B cell (primary cell): Measurements from ENCODE around the gene FAM43A. TPM values are rescaled to one million over a fixed set of nuclear protein-coding genes. Genes with fewer than 3 reads are reported as not detected.

Experiments
- ATAC-seq: fragments of 200-7000 bp; cut with Tn5 transposase; one replicate; pipeline ENCODE4 v1.10.0; 2021; ENCODE audit warnings: low read depth, mild to moderate bottlenecking, moderate number of reproducible peaks, moderate library complexity
- CTCF ChIA-PET: fragments of 350-600 bp; sonication (Branson Sonifier 250); formaldehyde crosslinking; loops from one replicate; lab custom pipeline; 2021; ENCODE audit warnings: antibody characterized with exemption, inconsistent platforms; lab: Charles Lee
- POLR2A ChIA-PET: fragments of 350-600 bp; sonication (Branson Sonifier 250); formaldehyde crosslinking; loops from one replicate; lab custom pipeline; 2021; ENCODE audit warnings: antibody characterized with exemption; lab: Charles Lee
- DNase-seq: peaks from one replicate; pipeline ENCODE4 v3.0.0; 2013
- H2AFZ ChIP-seq: 2 replicates; pipeline ENCODE4 v1.6.1; 2012; ENCODE audit warnings: mild to moderate bottlenecking, low read depth, low read length; ENCODE audit not compliant: insufficient read depth, poor library complexity, severe bottlenecking
- H3K27ac ChIP-seq, 2 donors: 1 replicate in 1 of 2; 2 replicates in 1 of 2; pipeline ENCODE4 v1.5.1; 2012 to 2013; ENCODE audit warnings: low read length in 2 of 2, mild to moderate bottlenecking in 2 of 2, moderate library complexity in 1 of 2
- H3K27me3 ChIP-seq, 4 experiments: fragments of 200-600 bp in 1 of 4; sonication (generic) in 1 of 4; replicated peaks in 1 of 4; 1 replicate in 2 of 4; 2 replicates in 2 of 4; pipeline versions ENCODE4 v1.6.1 to v1.7.0; 2013 to 2016; ENCODE audit warnings: low read length in 3 of 4, mild to moderate bottlenecking in 2 of 4, mixed read lengths in 1 of 4, moderate library complexity in 1 of 4; ENCODE audit not compliant: insufficient read depth in 4 of 4, control insufficient read depth in 3 of 4; ENCODE audit errors: control extremely low read depth in 1 of 4
- H3K36me3 ChIP-seq, 2 experiments: replicated peaks in 1 of 2; 1 replicate in 1 of 2; 2 replicates in 1 of 2; pipeline versions ENCODE4 v1.6.1 to v1.7.1; 2013; ENCODE audit warnings: low read length in 1 of 2; ENCODE audit not compliant: insufficient read depth in 2 of 2, control insufficient read depth in 1 of 2; ENCODE audit errors: control extremely low read depth in 1 of 2, extremely low read depth in 1 of 2
- H3K4me1 ChIP-seq, 2 donors: fragments of 200-600 bp in 1 of 2; sonication (generic) in 1 of 2; 1 replicate in 1 of 2; 2 replicates in 1 of 2; pipeline versions ENCODE4 v1.5.1 to v1.6.1; 2013 to 2017; ENCODE audit warnings: low read length in 2 of 2; ENCODE audit not compliant: control insufficient read depth in 2 of 2, insufficient read depth in 2 of 2
- H3K4me2 ChIP-seq: replicated peaks from 2 replicates; pipeline ENCODE3; 2012; ENCODE audit warnings: mild to moderate bottlenecking, low read depth, low read length; ENCODE audit not compliant: poor library complexity, severe bottlenecking
- H3K4me3 ChIP-seq, 5 experiments: fragments of 200-600 bp in 1 of 5; sonication (generic) in 1 of 5; 1 replicate in 3 of 5; 2 replicates in 2 of 5; pipeline versions ENCODE4 v1.5.1 to v1.7.0; 2011 to 2016; ENCODE audit warnings: low read length in 4 of 5, mild to moderate bottlenecking in 4 of 5, low read depth in 2 of 5, control low read depth in 1 of 5, moderate library complexity in 1 of 5; ENCODE audit not compliant: insufficient read depth in 1 of 5; ENCODE audit errors: control extremely low read depth in 1 of 5, extremely low read depth in 1 of 5
- H3K79me2 ChIP-seq: fragments of 200-600 bp; sonication (generic); one replicate; pipeline ENCODE4 v1.6.0; 2016; ENCODE audit warnings: low read length; ENCODE audit not compliant: control insufficient read depth, insufficient read depth
- H3K9ac ChIP-seq: fragments of 200-600 bp; sonication (generic); 2 replicates; pipeline ENCODE4 v1.6.1; 2017; ENCODE audit warnings: mild to moderate bottlenecking, low read length, moderate library complexity
- H3K9me3 ChIP-seq, 3 donors: one replicate each; pipeline versions ENCODE4 v1.6.1 to v1.7.1; 2013; ENCODE audit warnings: low read length in 2 of 3; ENCODE audit not compliant: control insufficient read depth in 2 of 3, insufficient read depth in 1 of 3; ENCODE audit errors: control extremely low read depth in 1 of 3
- H4K20me1 ChIP-seq: 2 replicates; pipeline ENCODE4 v1.6.0; 2012; ENCODE audit warnings: mild to moderate bottlenecking, low read length; ENCODE audit not compliant: insufficient read depth, control insufficient read depth, poor library complexity, severe bottlenecking
- H3K27ac Mint-ChIP-seq: one replicate; pipeline ENCODE4 v1.8.0; 2021; ENCODE audit warnings: mixed read lengths
- H3K27me3 Mint-ChIP-seq: one replicate; pipeline ENCODE4 v1.8.0; 2021; ENCODE audit warnings: mixed read lengths
- H3K4me1 Mint-ChIP-seq: one replicate; pipeline ENCODE4 v1.8.0; 2021; ENCODE audit warnings: mixed read lengths
- H3K4me3 Mint-ChIP-seq: one replicate; pipeline ENCODE4 v1.8.0; 2021; ENCODE audit warnings: mixed read lengths
- H3K9me3 Mint-ChIP-seq: one replicate; pipeline ENCODE4 v1.8.0; 2022; ENCODE audit warnings: mixed read lengths; ENCODE audit not compliant: insufficient read depth
- EZH2 ChIP-seq: IDR thresholded peaks from 2 replicates; pipeline ENCODE4 v1.6.1; 2012; ENCODE audit warnings: borderline replicate concordance, low read depth, mild to moderate bottlenecking, moderate library complexity, low read length; ENCODE audit not compliant: insufficient read depth, poor library complexity, severe bottlenecking
- WGBS: methylation state at CpG from one replicate; pipeline ENCODE4 v1.1.5; 2013; ENCODE audit warnings: missing lambda C conversion rate; ENCODE audit not compliant: insufficient coverage; 5-methylcytosine and 5-hydroxymethylcytosine counted together
- intact Hi-C: fragments of 100-400 bp; cut with micrococcal nuclease; formaldehyde crosslinking; loops from one replicate; pipeline ENCODE4 v1.10.0; 2022
- polyA plus RNA-seq: library from polyadenylated mRNA; depleted of rRNA; stranded (reverse); fragments of >200 nt; gene quantifications from 2 replicates; pipeline ENCODE4 v1.2.3, GENCODE V29; 2012
- total RNA-seq, 2 donors: library from RNA; stranded (reverse); fragments of 120-200 nt in 1 of 2; gene quantifications; 1 replicate in 1 of 2; 2 replicates in 1 of 2; pipeline versions ENCODE4 v1.2.3 to v1.2.4, GENCODE V29; 2013 to 2022
- TF ChIP-seq, protein P1 (sequence below): fragments of 200-600 bp; IDR thresholded peaks from one replicate; pipeline ENCODE4 v1.8.0; 2022; ENCODE audit warnings: antibody characterized with exemption, mild to moderate bottlenecking

Gene FAM43A
- total and polyA plus RNA-seq, 2 donors (not counting 1 experiment from before 2014, with no cell fraction given), result 17.1 to 78.6 TPM

DNA sequence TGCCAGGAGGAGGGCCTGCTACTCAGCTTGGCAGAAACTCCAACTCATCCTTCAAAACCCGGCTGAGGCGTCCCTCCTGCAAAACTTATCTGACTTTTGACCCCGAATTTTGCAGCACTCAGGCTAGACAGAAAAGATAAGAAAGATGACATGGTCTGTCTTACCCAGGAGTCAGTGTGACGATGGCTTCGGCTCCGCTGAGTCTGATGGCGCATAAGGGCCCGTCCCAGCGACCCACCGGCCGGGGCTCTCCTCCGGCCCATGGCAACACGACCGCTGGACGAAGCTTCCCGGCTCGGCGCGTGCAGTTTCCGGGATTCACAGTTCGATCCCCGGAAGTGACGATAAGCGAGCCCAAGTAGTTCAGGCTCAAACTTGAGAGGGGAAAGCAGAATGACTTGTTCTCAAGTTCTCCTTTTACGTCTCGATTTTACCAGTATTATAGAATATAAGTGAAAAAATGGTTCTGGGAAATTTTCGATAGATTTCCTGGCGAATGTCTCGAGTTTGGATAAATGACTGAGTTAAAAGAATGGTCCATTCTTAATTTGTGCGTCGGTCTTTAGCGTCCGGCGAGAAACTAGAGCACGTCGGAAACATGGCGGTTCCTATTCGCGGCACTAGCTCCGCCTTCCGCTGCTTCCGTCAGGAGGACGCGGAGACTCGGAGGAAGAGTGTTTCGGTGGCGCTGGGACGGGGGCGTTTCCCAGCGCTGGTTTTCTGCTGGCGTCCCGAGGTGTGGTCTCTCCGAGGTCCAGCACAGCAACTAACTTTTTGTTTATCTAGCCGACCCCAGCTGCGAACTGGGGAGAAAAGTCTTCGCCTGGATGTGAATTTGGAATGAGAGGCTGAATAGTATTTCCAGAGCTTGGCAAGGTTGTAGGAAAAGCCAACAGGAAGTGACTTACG, 13.5 kb upstream of the FAM43A start, which contains the start of gene LSG1:
Gene LSG1, minus strand, starts transcription at position 292 of the 909 bp plus-strand sequence. Its CDS starts 29 bp downstream, at position 263.
- peak; percentile 97 for DNase-seq
- no peaks in the 10 kb centered on the region for H3K9me3 Mint-ChIP-seq
- intact Hi-C loops, result loop anchor here (1.0 to 5.0 kb wide), 10 partner anchors 10 to 870 kb away; partner anchors contain the start of genes ACAP2, ATP13A3, PPP1R2 and XXYLT1

More for the DNA sequence above, 13.5 kb upstream of the FAM43A start, which contains the start of gene LSG1:
- POLR2A ChIA-PET, result interaction anchor here (0.6 to 2.4 kb wide), 14 partner anchors 11 to 1645 kb away, joined by 3 to 27 read pairs (median 4); partner anchors contain the start of genes TMEM44 and XXYLT1
- ATAC-seq, result peak; percentile 96
- H3K4me1 ChIP-seq, result peaks cover 13 to 15% of the 10 kb centered on the region in 2 donors
- peak within 1 kb of the TSS; percentile 81 for H2AFZ ChIP-seq
- peaks cover 7% of the 10 kb centered on the region for H3K27me3 Mint-ChIP-seq
- no peak for TF ChIP-seq EZH2
- TF ChIP-seq, protein P1, sequence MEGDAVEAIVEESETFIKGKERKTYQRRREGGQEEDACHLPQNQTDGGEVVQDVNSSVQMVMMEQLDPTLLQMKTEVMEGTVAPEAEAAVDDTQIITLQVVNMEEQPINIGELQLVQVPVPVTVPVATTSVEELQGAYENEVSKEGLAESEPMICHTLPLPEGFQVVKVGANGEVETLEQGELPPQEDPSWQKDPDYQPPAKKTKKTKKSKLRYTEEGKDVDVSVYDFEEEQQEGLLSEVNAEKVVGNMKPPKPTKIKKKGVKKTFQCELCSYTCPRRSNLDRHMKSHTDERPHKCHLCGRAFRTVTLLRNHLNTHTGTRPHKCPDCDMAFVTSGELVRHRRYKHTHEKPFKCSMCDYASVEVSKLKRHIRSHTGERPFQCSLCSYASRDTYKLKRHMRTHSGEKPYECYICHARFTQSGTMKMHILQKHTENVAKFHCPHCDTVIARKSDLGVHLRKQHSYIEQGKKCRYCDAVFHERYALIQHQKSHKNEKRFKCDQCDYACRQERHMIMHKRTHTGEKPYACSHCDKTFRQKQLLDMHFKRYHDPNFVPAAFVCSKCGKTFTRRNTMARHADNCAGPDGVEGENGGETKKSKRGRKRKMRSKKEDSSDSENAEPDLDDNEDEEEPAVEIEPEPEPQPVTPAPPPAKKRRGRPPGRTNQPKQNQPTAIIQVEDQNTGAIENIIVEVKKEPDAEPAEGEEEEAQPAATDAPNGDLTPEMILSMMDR, result no peak
- H3K27ac ChIP-seq, result peak within 1 kb of the TSS; percentile 92 to 96
- H3K9me3 ChIP-seq, result no peaks in the 10 kb centered on the region
- H3K4me1 Mint-ChIP-seq, result peaks cover 25% of the 10 kb centered on the region
- peak within 1 kb of the TSS; percentile 76 for H3K4me2 ChIP-seq
- peak within 1 kb of the TSS; percentile 67 to 99 (median 85) for H3K4me3 ChIP-seq
- peak within 1 kb of the TSS; percentile 99 for H3K27ac Mint-ChIP-seq
- CTCF ChIA-PET, result interaction anchor here (1.0 to 10.9 kb wide), 22 partner anchors 10 to 851 kb away, joined by 3 to 231 read pairs (median 7); partner anchors contain the start of genes FAM43A, TMEM44 and XXYLT1
- H4K20me1 ChIP-seq, result peaks cover 31% of the 10 kb centered on the region
- peak within 1 kb of the TSS; percentile 99 for H3K4me3 Mint-ChIP-seq
- WGBS, result under 1% methylated on average over 50 of the region's 57 CpGs
- no peaks in the 10 kb centered on the region for H3K27me3 ChIP-seq
- peaks cover 0 to 4% of the 10 kb centered on the region in 2 experiments for H3K36me3 ChIP-seq
- peak within 1 kb of the TSS; percentile 71 for H3K9ac ChIP-seq
- H3K79me2 ChIP-seq, result peaks cover 43% of the 10 kb centered on the region
